Measurements from ENCODE around the gene CDC123.
"Not testable (repeated sequence)": the region's sequence is repeated elsewhere in the genome, so short reads cannot be mapped to it uniquely, and the experiment has no call there.

CDC123 gene

GRCh38 chr10:12193193-12193592 is 2.8 kb upstream of the CDC123 start:
- no peak for DNase-seq

- peak in 2 of 14 donors; percentile 6 to 28 for DNase-seq
Measured at GRCh38 chr10:12194752-12195271, 1.2 kb upstream of the CDC123 start.

GRCh38 chr10:12195281-12195602 is 746 bp upstream of the CDC123 start:
- no peak for DNase-seq

- DNase-seq, result no peak
Measured at GRCh38 chr10:12196531-12197211, 683 bp downstream of the CDC123 start.

- no peak for DNase-seq
Measured at GRCh38 chr10:12198156-12198555, 2.2 kb downstream of the CDC123 start.

- no peak for DNase-seq
Measured at GRCh38 chr10:12200850-12201249, 4.9 kb downstream of the CDC123 start.

GRCh38 chr10:12201543-12201942 is 5.6 kb downstream of the CDC123 start:
- DNase-seq, result no peak

- DNase-seq, result no peak
Measured at GRCh38 chr10:12202226-12202625, 6.2 kb downstream of the CDC123 start.

GRCh38 chr10:12205082-12205481 is 9.1 kb downstream of the CDC123 start:
- DNase-seq, result no peak

GRCh38 chr10:12207114-12207513 is 11.1 kb downstream of the CDC123 start:
- DNase-seq, result no peak

- DNase-seq, result no peak
Measured at GRCh38 chr10:12208460-12208859, 12.5 kb downstream of the CDC123 start.

GRCh38 chr10:12212454-12212853 is 16.5 kb downstream of the CDC123 start:
- no peak for DNase-seq

- no peak for DNase-seq
Measured at GRCh38 chr10:12213621-12214020, 17.6 kb downstream of the CDC123 start.

- DNase-seq, result no peak
Measured at GRCh38 chr10:12214093-12214492, 18.1 kb downstream of the CDC123 start.

- DNase-seq, result peak in 1 of 14 donors; percentile 23
Measured at GRCh38 chr10:12214763-12215218, 18.8 kb downstream of the CDC123 start.

- no peak for DNase-seq
Measured at GRCh38 chr10:12218991-12219390, 23.0 kb downstream of the CDC123 start.

GRCh38 chr10:12221323-12222298 is 25.6 kb downstream of the CDC123 start:
- DNase-seq, result no peak

GRCh38 chr10:12225444-12225843 is 29.5 kb downstream of the CDC123 start:
- no peak for DNase-seq

- not testable (repeated sequence) for DNase-seq
Measured at GRCh38 chr10:12226438-12226837, 30.4 kb downstream of the CDC123 start.

GRCh38 chr10:12228851-12229250 is 32.9 kb downstream of the CDC123 start:
- no peak for DNase-seq

- not testable (repeated sequence) for DNase-seq
Measured at GRCh38 chr10:12234687-12235086, 38.7 kb downstream of the CDC123 start.

GRCh38 chr10:12235116-12235694 is 39.2 kb downstream of the CDC123 start:
- DNase-seq, result no peak

- no peak for DNase-seq
Measured at GRCh38 chr10:12235796-12236195, 39.8 kb downstream of the CDC123 start.

Data from C1 segment of cervical spinal cord (tissue), 14 donors.